Measurements from ENCODE around the gene TAS2R13.

TAS2R13 gene

DNA sequence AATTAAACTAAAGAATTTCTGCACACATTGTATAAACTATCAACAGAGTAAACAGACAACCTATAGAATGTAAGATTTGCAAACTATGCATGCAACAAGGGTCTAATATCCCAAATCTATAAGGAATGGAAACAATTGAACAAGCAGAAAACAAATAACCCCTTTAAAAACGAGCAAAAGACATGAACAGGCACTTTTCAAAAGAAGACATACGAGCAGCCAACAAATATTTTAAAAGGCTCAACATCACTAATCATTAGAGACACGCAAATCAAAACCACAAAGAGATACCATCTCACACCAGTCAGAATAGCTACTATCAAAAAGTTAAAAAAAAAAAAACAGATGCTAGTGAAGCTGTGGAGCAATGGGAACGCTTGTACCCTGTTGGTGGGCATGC is 4.7 kb downstream of the TAS2R13 start:
- TF ChIP-seq, protein P1, sequence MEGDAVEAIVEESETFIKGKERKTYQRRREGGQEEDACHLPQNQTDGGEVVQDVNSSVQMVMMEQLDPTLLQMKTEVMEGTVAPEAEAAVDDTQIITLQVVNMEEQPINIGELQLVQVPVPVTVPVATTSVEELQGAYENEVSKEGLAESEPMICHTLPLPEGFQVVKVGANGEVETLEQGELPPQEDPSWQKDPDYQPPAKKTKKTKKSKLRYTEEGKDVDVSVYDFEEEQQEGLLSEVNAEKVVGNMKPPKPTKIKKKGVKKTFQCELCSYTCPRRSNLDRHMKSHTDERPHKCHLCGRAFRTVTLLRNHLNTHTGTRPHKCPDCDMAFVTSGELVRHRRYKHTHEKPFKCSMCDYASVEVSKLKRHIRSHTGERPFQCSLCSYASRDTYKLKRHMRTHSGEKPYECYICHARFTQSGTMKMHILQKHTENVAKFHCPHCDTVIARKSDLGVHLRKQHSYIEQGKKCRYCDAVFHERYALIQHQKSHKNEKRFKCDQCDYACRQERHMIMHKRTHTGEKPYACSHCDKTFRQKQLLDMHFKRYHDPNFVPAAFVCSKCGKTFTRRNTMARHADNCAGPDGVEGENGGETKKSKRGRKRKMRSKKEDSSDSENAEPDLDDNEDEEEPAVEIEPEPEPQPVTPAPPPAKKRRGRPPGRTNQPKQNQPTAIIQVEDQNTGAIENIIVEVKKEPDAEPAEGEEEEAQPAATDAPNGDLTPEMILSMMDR (IDR thresholded peaks at IDR 0.05; ENCODE audit: insufficient read depth, missing control alignments) = no peak
- no peak for DNase-seq (ENCODE audit: insufficient read length, low spot score)
- FAIRE-seq = no peak

DNA sequence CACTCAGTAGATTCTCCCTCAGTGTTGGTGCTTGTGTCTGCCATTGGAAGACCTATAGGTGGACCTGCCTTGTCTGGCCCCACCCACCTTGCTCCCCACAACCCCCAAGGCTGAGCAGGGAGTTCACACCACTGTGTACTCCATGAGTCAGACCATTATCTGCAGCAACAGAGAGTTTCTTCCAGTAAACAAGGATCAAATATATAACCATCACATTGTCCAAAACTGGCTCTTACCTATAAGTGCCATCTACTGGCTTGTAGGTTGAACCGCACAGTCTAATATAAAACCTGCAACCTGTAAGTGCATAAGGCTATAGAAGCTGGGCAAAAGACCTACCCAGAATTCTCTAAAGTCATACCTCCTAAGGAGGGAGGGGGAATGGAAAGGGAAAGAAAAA is 7.9 kb downstream of the TAS2R13 start:
- TF ChIP-seq, protein P1 (IDR thresholded peaks at IDR 0.05; ENCODE audit: insufficient read depth, missing control alignments) = no peak
- DNase-seq (ENCODE audit: insufficient read length, low spot score) = no peak
- no peak for FAIRE-seq

DNA sequence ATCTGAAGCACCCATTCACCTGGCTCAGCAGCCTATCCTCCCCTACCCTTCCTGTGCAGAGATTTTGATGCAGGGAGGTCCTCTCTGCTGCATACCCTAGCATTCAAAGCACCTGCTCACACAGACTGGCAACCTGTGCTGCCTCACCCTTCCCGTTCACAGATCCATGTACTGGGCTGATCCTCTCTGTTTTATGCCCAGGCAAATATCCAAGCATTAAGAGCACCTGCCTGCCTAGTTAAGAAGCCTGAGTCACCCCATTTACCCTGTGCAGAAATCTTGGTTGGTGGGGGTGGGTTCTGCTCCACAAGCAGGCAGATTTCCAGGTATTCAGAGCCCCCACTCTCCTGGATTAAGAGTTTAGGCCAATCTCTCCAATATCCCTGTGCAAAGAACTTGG is 8.4 kb downstream of the TAS2R13 start:
- no peak for FAIRE-seq
- TF ChIP-seq, protein P1 (IDR thresholded peaks at IDR 0.05; ENCODE audit: insufficient read depth, missing control alignments) = no peak
- DNase-seq (ENCODE audit: insufficient read length, low spot score) = no peak

DNA sequence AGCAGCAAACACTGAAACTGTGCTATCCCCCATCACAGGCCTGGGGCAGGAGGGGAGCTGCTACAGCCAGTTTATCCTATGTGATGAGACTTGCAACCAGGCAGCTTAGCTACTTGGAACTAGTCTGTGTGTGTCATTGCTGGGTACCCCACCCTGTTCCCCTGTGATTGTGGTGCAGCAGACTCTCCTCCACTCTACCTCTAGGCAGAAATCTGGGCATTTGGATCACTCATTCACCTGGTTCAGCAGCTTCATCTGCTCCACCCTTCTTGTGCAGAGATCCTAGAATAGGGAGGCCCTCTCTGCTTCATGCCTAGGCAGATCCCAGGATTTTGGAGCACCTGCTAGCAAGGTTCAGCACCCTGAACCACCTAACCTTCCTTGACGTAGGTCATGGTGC is 8.8 kb downstream of the TAS2R13 start:
- FAIRE-seq = no peak
- DNase-seq (ENCODE audit: insufficient read length, low spot score) = no peak
- TF ChIP-seq, protein P1 (IDR thresholded peaks at IDR 0.05; ENCODE audit: insufficient read depth, missing control alignments) = no peak

DNA sequence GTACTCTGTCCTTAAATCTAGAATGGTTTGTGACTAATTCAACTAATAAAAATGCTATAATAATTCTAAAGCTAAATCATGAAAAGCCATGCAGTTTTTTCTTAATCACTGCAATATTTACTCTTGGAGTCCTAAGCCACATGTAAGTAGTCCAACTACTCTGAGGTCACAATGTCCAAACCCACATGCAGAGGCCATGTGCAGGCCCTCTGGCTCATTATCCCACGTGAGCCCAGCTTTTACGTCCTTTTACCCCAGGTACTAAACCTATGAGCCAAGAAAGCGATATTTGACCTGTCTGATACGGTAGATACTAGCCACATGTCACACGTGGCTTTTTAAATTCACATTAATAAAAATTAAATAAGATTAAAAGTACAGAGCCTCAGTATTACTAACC is 12.5 kb downstream of the TAS2R13 start:
- DNase-seq (ENCODE audit: insufficient read length, low spot score) (no peak), FAIRE-seq (no peak)
- TF ChIP-seq, protein P1 (IDR thresholded peaks at IDR 0.05; ENCODE audit: insufficient read depth, missing control alignments) = no peak

DNA sequence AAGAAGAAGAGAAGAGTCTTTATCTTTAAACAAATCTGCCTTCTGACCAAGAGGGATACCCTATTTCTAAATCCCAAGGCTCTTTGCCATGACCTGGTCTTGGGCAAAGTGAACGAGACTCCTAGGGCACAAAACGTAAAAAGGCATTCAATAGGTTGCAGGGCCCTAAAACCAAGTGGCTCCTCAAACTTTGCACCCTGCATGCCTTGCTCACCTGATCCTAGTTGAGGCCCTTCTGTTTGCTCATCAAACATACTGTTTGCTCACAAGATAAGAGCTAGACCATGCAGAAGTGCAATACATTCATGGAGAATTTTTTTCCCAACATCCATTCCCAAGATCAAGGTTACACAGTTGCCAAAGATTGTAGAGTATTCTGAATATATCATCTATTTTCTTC is 17.4 kb downstream of the TAS2R13 start:
- no peak for DNase-seq (ENCODE audit: insufficient read length, low spot score)
- TF ChIP-seq, protein P1 (IDR thresholded peaks at IDR 0.05; ENCODE audit: insufficient read depth, missing control alignments) = no peak
- FAIRE-seq = no peak

DNA sequence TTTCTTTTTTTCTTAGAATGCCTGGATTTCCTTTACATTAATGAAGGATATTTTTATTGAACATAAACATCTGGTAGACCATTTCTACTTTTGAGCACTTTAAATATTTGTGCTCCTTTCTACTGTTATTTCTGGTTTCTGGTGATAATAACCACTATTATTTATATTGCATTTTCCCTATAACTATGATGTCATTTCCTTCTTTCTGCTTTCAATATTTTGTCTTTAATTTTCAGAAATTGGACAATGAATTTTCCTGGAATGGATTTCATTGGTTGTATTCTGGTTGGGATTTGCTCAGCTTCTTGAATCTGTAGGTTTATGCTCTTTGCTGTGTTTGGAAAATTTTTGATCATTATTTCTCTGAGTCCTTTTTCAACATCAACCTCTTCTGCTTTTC is 20.1 kb downstream of the TAS2R13 start:
- DNase-seq (ENCODE audit: insufficient read length, low spot score) (no peak), FAIRE-seq (no peak)
- TF ChIP-seq, protein P1 (IDR thresholded peaks at IDR 0.05; ENCODE audit: insufficient read depth, missing control alignments) = no peak

Measured in D721Med (cell line).